ENCODE data around the gene HOTAIR. TPM values are rescaled to one million over a fixed set of nuclear protein-coding genes. Genes with fewer than 3 reads are reported as not detected.

Gene HOTAIR
- total RNA-seq, 1 donor from 2014 or later = not detected

DNA sequence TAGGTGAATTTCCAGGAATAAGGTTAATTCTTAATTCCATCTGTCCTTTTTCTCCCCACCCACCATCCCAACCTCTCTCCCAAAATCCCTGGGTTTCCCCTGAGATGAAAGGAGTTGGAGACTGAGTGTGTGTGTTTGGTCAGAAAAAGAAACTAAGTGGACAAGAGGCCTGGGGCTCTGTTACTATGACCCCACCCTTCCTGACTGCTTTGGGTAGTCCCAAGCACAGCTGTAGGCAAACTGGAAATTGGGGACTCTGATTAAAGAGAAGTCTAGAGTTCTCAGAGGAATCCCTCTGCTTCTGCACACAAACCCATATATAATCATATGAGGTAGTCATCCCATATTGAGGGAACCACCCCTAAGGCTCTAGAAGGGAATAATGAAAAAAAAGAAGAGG lies 27.0 kb downstream of the HOTAIR start:
- Mint-ChIP-seq H3K36me3 (ENCODE audit: low read depth, unreplicated experiment) (no peaks in the 10 kb centered on the region), H3K27me3 (ENCODE audit: low read depth, unreplicated experiment) (peaks cover 93% of the 10 kb centered on the region), H3K4me3 (ENCODE audit: unreplicated experiment) (no peak overlapping the region), H3K9me3 (ENCODE audit: unreplicated experiment) (peaks cover 9% of the 10 kb centered on the region), H3K27ac (ENCODE audit: unreplicated experiment) (no peak overlapping the region), H3K4me1 (ENCODE audit: low read depth, unreplicated experiment) (no peaks in the 10 kb centered on the region)
- no peak overlapping the region for H3K4me2 ChIP-seq (ENCODE audit: low read length)
- peaks cover 93% of the 10 kb centered on the region for H3K27me3 ChIP-seq (ENCODE audit: insufficient read depth, low read length)
- no peaks in the 10 kb centered on the region for H3K4me1 ChIP-seq (ENCODE audit: insufficient read depth, low read length)
- no peak overlapping the region for H3K4me3 ChIP-seq (ENCODE audit: insufficient read depth, low read depth, low read length)
- no peaks in the 10 kb centered on the region for H3K79me2 ChIP-seq (ENCODE audit: insufficient read depth, low read length)
- no peaks in the 10 kb centered on the region for H3K36me3 ChIP-seq (ENCODE audit: insufficient read depth, low read length)
- H2AFZ ChIP-seq (ENCODE audit: low read depth, low read length) = no peak overlapping the region
- H4K20me1 ChIP-seq (ENCODE audit: insufficient read depth, low read length) = peaks cover 4% of the 10 kb centered on the region
- no peak for FAIRE-seq
- no peak for DNase-seq (ENCODE audit: low read depth)
- H3K9me3 ChIP-seq (ENCODE audit: insufficient read depth, low read depth, low read length) = no peaks in the 10 kb centered on the region
- no peak overlapping the region for H3K27ac ChIP-seq (ENCODE audit: low read depth, low read length)
- H3K9ac ChIP-seq (ENCODE audit: low read length) = no peak overlapping the region
- TF ChIP-seq, protein P1, sequence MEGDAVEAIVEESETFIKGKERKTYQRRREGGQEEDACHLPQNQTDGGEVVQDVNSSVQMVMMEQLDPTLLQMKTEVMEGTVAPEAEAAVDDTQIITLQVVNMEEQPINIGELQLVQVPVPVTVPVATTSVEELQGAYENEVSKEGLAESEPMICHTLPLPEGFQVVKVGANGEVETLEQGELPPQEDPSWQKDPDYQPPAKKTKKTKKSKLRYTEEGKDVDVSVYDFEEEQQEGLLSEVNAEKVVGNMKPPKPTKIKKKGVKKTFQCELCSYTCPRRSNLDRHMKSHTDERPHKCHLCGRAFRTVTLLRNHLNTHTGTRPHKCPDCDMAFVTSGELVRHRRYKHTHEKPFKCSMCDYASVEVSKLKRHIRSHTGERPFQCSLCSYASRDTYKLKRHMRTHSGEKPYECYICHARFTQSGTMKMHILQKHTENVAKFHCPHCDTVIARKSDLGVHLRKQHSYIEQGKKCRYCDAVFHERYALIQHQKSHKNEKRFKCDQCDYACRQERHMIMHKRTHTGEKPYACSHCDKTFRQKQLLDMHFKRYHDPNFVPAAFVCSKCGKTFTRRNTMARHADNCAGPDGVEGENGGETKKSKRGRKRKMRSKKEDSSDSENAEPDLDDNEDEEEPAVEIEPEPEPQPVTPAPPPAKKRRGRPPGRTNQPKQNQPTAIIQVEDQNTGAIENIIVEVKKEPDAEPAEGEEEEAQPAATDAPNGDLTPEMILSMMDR (IDR thresholded peaks at IDR 0.05; ENCODE audit: insufficient read depth, low read depth, low read length) = no peak
- TF ChIP-seq EZH2 (IDR thresholded peaks at IDR 0.05; ENCODE audit: insufficient read depth, low read length) = no peak

DNA sequence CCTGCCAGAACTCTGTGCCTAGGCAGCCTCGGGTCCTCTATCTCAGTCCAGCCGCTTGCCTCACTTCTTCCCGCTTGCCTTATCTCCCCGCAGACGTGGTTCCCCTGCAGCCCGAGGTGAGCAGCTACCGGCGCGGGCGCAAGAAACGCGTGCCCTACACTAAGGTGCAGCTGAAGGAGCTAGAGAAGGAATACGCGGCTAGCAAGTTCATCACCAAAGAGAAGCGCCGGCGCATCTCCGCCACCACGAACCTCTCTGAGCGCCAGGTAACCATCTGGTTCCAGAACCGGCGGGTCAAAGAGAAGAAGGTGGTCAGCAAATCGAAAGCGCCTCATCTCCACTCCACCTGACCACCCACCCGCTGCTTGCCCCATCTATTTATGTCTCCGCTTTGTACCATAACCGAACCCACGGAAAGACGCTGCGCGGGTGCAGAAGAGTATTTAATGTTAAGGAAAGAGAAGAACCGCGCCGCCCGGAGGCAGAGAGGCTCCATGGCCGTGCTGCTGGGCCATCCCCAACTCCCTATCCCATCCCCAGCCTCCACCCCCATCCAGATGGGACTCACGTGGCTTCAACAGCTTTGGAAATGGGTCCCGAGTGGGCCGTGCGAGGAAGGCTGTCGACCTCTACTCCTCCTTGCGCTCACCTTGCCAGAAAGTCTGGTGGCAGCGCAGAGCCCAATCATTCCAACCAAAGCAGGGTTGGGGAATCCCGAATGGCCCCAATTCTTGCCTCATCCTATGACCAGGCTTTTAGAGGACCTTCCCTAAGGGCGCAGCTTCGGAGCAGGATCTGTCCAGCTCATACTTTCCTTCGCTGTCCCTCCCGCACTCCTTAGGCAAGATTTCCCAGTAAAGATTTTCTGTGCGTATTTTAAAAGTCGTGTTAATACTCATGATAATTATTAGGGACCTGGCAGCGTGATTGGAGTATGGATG lies 29.6 kb downstream of the HOTAIR start:
- Histone ChIP-seq H3K4me2 (ENCODE audit: low read length) (no peak overlapping the region), H3K4me1 (ENCODE audit: insufficient read depth, low read length) (no peaks in the 10 kb centered on the region), H3K36me3 (ENCODE audit: insufficient read depth, low read length) (no peaks in the 10 kb centered on the region), H3K9ac (ENCODE audit: low read length) (no peak overlapping the region), H3K79me2 (ENCODE audit: insufficient read depth, low read length) (no peaks in the 10 kb centered on the region), H2AFZ (ENCODE audit: low read depth, low read length) (no peak overlapping the region), H4K20me1 (ENCODE audit: insufficient read depth, low read length) (no peaks in the 10 kb centered on the region), H3K27ac (ENCODE audit: low read depth, low read length) (no peak overlapping the region), H3K4me3 (ENCODE audit: insufficient read depth, low read depth, low read length) (no peak overlapping the region), H3K9me3 (ENCODE audit: insufficient read depth, low read depth, low read length) (no peaks in the 10 kb centered on the region), H3K27me3 (ENCODE audit: insufficient read depth, low read length) (peaks cover 90% of the 10 kb centered on the region)
- no peaks in the 10 kb centered on the region for H3K36me3 Mint-ChIP-seq (ENCODE audit: low read depth, unreplicated experiment)
- H3K27me3 Mint-ChIP-seq (ENCODE audit: low read depth, unreplicated experiment) = peaks cover 92% of the 10 kb centered on the region
- H3K4me3 Mint-ChIP-seq (ENCODE audit: unreplicated experiment) = no peak overlapping the region
- H3K9me3 Mint-ChIP-seq (ENCODE audit: unreplicated experiment) = peaks cover 12% of the 10 kb centered on the region
- no peak overlapping the region for H3K27ac Mint-ChIP-seq (ENCODE audit: unreplicated experiment)
- FAIRE-seq (no peak), DNase-seq (ENCODE audit: low read depth) (no peak)
- TF ChIP-seq, protein P1 (IDR thresholded peaks at IDR 0.05; ENCODE audit: insufficient read depth, low read depth, low read length) = no peak
- peak; percentile 86 for TF ChIP-seq EZH2 (IDR thresholded peaks at IDR 0.05; ENCODE audit: insufficient read depth, low read length)
- no peaks in the 10 kb centered on the region for H3K4me1 Mint-ChIP-seq (ENCODE audit: low read depth, unreplicated experiment)

DNA sequence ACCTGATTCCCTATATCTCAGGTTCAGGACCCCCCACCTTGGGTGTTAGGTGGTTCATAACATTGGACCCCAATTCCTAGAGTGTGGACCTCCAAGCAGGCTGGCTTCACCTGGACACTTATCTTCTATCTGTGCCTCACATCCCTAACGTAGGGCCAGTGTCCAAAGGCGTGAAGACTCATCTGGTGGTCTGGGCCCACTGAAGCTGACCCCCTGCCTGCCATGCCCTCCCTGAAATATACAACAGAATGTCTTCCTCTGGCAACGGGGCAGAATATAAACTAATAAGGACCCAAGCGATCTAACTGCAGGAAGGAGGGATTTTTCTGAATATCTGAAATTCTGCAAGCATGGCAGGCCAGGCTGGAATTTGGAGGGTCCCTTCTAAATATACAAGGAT lies 30.5 kb downstream of the HOTAIR start:
- no peaks in the 10 kb centered on the region for H3K36me3 Mint-ChIP-seq (ENCODE audit: low read depth, unreplicated experiment)
- DNase-seq (ENCODE audit: low read depth) = no peak
- H3K4me1 ChIP-seq (ENCODE audit: insufficient read depth, low read length) = no peaks in the 10 kb centered on the region
- no peak overlapping the region for H3K4me2 ChIP-seq (ENCODE audit: low read length)
- peaks cover 14% of the 10 kb centered on the region for H3K9me3 Mint-ChIP-seq (ENCODE audit: unreplicated experiment)
- no peaks in the 10 kb centered on the region for H3K36me3 ChIP-seq (ENCODE audit: insufficient read depth, low read length)
- no peak overlapping the region for H3K27ac ChIP-seq (ENCODE audit: low read depth, low read length)
- no peaks in the 10 kb centered on the region for H3K79me2 ChIP-seq (ENCODE audit: insufficient read depth, low read length)
- no peak overlapping the region for H2AFZ ChIP-seq (ENCODE audit: low read depth, low read length)
- no peaks in the 10 kb centered on the region for H3K9me3 ChIP-seq (ENCODE audit: insufficient read depth, low read depth, low read length)
- H3K27me3 ChIP-seq (ENCODE audit: insufficient read depth, low read length) = peaks cover 90% of the 10 kb centered on the region
- no peaks in the 10 kb centered on the region for H4K20me1 ChIP-seq (ENCODE audit: insufficient read depth, low read length)
- no peak for FAIRE-seq
- no peak overlapping the region for H3K27ac Mint-ChIP-seq (ENCODE audit: unreplicated experiment)
- H3K9ac ChIP-seq (ENCODE audit: low read length) = no peak overlapping the region
- no peak overlapping the region for H3K4me3 Mint-ChIP-seq (ENCODE audit: unreplicated experiment)
- TF ChIP-seq, protein P1 (IDR thresholded peaks at IDR 0.05; ENCODE audit: insufficient read depth, low read depth, low read length) = no peak
- TF ChIP-seq EZH2 (IDR thresholded peaks at IDR 0.05; ENCODE audit: insufficient read depth, low read length) = no peak
- peaks cover 93% of the 10 kb centered on the region for H3K27me3 Mint-ChIP-seq (ENCODE audit: low read depth, unreplicated experiment)
- no peaks in the 10 kb centered on the region for H3K4me1 Mint-ChIP-seq (ENCODE audit: low read depth, unreplicated experiment)
- no peak overlapping the region for H3K4me3 ChIP-seq (ENCODE audit: insufficient read depth, low read depth, low read length)

Data from astrocyte (in vitro differentiated cells and primary cell).